ENCODE results near the gene LPCAT2.

DNA sequence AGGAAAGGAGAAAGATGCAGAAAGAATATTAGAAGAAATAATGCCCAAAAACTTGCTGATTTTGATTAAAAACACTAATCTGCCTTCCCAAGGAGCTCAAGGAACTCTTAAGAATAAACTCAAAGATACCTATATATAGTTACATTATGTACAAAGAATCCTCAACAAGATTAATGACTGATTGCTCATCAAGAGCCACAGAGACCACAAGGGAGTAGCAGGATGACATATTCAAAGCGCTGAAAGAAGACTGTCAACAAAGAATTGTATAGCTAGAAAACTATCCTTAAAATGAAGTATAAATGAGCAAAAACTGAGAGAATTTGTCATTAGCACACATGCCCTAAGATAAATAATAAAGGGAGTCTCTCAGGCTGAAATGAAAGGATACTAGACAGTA is 6.2 kb downstream of the LPCAT2 start:
- TF ChIP-seq, protein P1, sequence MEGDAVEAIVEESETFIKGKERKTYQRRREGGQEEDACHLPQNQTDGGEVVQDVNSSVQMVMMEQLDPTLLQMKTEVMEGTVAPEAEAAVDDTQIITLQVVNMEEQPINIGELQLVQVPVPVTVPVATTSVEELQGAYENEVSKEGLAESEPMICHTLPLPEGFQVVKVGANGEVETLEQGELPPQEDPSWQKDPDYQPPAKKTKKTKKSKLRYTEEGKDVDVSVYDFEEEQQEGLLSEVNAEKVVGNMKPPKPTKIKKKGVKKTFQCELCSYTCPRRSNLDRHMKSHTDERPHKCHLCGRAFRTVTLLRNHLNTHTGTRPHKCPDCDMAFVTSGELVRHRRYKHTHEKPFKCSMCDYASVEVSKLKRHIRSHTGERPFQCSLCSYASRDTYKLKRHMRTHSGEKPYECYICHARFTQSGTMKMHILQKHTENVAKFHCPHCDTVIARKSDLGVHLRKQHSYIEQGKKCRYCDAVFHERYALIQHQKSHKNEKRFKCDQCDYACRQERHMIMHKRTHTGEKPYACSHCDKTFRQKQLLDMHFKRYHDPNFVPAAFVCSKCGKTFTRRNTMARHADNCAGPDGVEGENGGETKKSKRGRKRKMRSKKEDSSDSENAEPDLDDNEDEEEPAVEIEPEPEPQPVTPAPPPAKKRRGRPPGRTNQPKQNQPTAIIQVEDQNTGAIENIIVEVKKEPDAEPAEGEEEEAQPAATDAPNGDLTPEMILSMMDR (IDR thresholded peaks at IDR 0.05), result no peak
- TF ChIP-seq, protein P2, sequence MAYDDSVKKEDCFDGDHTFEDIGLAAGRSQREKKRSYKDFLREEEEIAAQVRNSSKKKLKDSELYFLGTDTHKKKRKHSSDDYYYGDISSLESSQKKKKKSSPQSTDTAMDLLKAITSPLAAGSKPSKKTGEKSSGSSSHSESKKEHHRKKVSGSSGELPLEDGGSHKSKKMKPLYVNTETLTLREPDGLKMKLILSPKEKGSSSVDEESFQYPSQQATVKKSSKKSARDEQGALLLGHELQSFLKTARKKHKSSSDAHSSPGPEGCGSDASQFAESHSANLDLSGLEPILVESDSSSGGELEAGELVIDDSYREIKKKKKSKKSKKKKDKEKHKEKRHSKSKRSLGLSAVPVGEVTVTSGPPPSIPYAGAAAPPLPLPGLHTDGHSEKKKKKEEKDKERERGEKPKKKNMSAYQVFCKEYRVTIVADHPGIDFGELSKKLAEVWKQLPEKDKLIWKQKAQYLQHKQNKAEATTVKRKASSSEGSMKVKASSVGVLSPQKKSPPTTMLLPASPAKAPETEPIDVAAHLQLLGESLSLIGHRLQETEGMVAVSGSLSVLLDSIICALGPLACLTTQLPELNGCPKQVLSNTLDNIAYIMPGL (CRISPR knock-in tag; IDR thresholded peaks at IDR 0.05; ENCODE audit: borderline replicate concordance), result no peak
- no peak for TF ChIP-seq EHMT2 (IDR thresholded peaks at IDR 0.05; ENCODE audit: low read depth)
- TF ChIP-seq JUN (IDR thresholded peaks at IDR 0.05), result no peak
- TF ChIP-seq RFX5 (IDR thresholded peaks at IDR 0.05), result no peak
- TF ChIP-seq JUNB (IDR thresholded peaks at IDR 0.05), result no peak
- TF ChIP-seq, protein P3, sequence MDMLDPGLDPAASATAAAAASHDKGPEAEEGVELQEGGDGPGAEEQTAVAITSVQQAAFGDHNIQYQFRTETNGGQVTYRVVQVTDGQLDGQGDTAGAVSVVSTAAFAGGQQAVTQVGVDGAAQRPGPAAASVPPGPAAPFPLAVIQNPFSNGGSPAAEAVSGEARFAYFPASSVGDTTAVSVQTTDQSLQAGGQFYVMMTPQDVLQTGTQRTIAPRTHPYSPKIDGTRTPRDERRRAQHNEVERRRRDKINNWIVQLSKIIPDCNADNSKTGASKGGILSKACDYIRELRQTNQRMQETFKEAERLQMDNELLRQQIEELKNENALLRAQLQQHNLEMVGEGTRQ (IDR thresholded peaks at IDR 0.05), result no peak
- TF ChIP-seq SMC3 (IDR thresholded peaks at IDR 0.05), result no peak
- no peak for TF ChIP-seq MYC (IDR thresholded peaks at IDR 0.05; ENCODE audit: borderline replicate concordance, low read length)
